PC-3 (cell line): ENCODE data around the gene MORN1. TPM values are rescaled to one million over a fixed set of nuclear protein-coding genes. Genes with fewer than 3 reads are reported as not detected.

Source experiments
- ATAC-seq: fragments of 200-7000 bp; cut with Tn5 transposase; 2 replicates; pipeline ENCODE4 v1.9.1; 2020; ENCODE audit warnings: mild to moderate bottlenecking, moderate library complexity
- BruUV-seq: library from RNA; stranded (reverse); fragments of 400-500 nt; replicated peaks from 2 replicates; lab custom pipeline; 2021; lab: Mats Ljungman, UMichigan
- CTCF ChIA-PET: fragments of 300-600 bp; sonication (Branson Sonifier 250); formaldehyde crosslinking; loops from one replicate; lab custom pipeline; 2022; ENCODE audit warnings: antibody characterized with exemption; lab: Charles Lee
- POLR2A ChIA-PET: fragments of 300-600 bp; sonication (Branson Sonifier 250); formaldehyde crosslinking; loops from one replicate; lab custom pipeline; 2022; ENCODE audit warnings: antibody characterized with exemption; ENCODE audit not compliant: unreplicated experiment; lab: Charles Lee
- DNase-seq: peaks from one replicate; pipeline ENCODE4 v3.0.0-alpha.2; 2015
- H2AFZ ChIP-seq: fragments of 300-600 bp; sonication (generic); 2 replicates; pipeline ENCODE4 v1.6.0; 2016; ENCODE audit warnings: antibody characterized with exemption, low read length
- H3F3A ChIP-seq: fragments of 300-600 bp; sonication (generic); one replicate; pipeline ENCODE4 v1.6.0; 2017; ENCODE audit warnings: antibody characterized with exemption, low read length, control low read depth, mild to moderate bottlenecking; ENCODE audit not compliant: unreplicated experiment
- H3K27ac ChIP-seq: fragments of 300-600 bp; sonication (generic); 2 replicates; pipeline ENCODE4 v1.5.1; 2016; ENCODE audit warnings: mild to moderate bottlenecking, low read length
- H3K27me3 ChIP-seq: fragments of 300-600 bp; sonication (generic); 2 replicates; pipeline ENCODE4 v1.6.1; 2016; ENCODE audit warnings: low read length, mixed read lengths
- H3K36me3 ChIP-seq: fragments of 300-600 bp; sonication (generic); 2 replicates; pipeline ENCODE4 v1.6.1; 2016; ENCODE audit warnings: low read depth, mixed run types, low read length, mixed read lengths
- H3K4me1 ChIP-seq: fragments of 300-600 bp; sonication (generic); 2 replicates; pipeline ENCODE4 v1.5.1; 2016; ENCODE audit warnings: low read length; ENCODE audit not compliant: insufficient read depth
- H3K4me2 ChIP-seq: fragments of 300-600 bp; sonication (generic); 2 replicates; pipeline ENCODE4 v1.6.0; 2016; ENCODE audit warnings: low read length
- H3K4me3 ChIP-seq: fragments of 300-600 bp; sonication (generic); 2 replicates; pipeline ENCODE4 v1.5.1; 2016; ENCODE audit warnings: mild to moderate bottlenecking, low read length, mixed read lengths
- H3K79me2 ChIP-seq: fragments of 300-600 bp; sonication (generic); 2 replicates; pipeline ENCODE4 v1.6.1; 2017; ENCODE audit warnings: low read length, mixed read lengths
- H3K9ac ChIP-seq: fragments of 300-600 bp; sonication (generic); 2 replicates; pipeline ENCODE4 v1.6.0; 2016; ENCODE audit warnings: mild to moderate bottlenecking, low read length
- H3K9me2 ChIP-seq: fragments of 300-600 bp; sonication (generic); replicated peaks from 2 replicates; pipeline ENCODE4 v1.6.1; 2016; ENCODE audit warnings: mixed run types, low read length, mixed read lengths
- H3K9me3 ChIP-seq: fragments of 300-600 bp; sonication (generic); 2 replicates; pipeline ENCODE4 v1.6.1; 2016; ENCODE audit warnings: low read length, mixed read lengths
- H4K20me1 ChIP-seq: fragments of 300-600 bp; sonication (generic); 2 replicates; pipeline ENCODE4 v1.6.1; 2016; ENCODE audit warnings: low read length, mixed read lengths
- EZH2 ChIP-seq: fragments of 300-600 bp; sonication (generic); IDR thresholded peaks from one replicate; pipeline ENCODE4 v1.6.1; 2017; ENCODE audit warnings: antibody characterized with exemption, mild to moderate bottlenecking, low read length; ENCODE audit not compliant: unreplicated experiment
- EZH2phosphoT487 ChIP-seq: fragments of 300-600 bp; sonication (generic); IDR thresholded peaks from 2 replicates; pipeline ENCODE4 v1.6.1; 2018; ENCODE audit warnings: mild to moderate bottlenecking, antibody characterized with exemption, low read length, borderline replicate concordance
- intact Hi-C: fragments of 100-400 bp; cut with micrococcal nuclease; formaldehyde crosslinking; loops from 2 replicates; pipeline ENCODE4 v1.9.0; 2023
- total RNA-seq: library from RNA; depleted of rRNA; stranded (reverse); fragments of >200 nt; gene quantifications from 2 replicates; pipeline ENCODE4 v1.2.3, GENCODE V29; 2014
- TF ChIP-seq, protein P1 (sequence below): fragments of 300-600 bp; sonication (generic); conservative IDR thresholded peaks from 2 replicates; pipeline ENCODE4 v1.5.1; 2017; ENCODE audit warnings: antibody characterized with exemption, low read depth, mild to moderate bottlenecking, low read length

Gene MORN1
- total RNA-seq, 1 experiment from 2014 or later = 11.2 TPM

DNA sequence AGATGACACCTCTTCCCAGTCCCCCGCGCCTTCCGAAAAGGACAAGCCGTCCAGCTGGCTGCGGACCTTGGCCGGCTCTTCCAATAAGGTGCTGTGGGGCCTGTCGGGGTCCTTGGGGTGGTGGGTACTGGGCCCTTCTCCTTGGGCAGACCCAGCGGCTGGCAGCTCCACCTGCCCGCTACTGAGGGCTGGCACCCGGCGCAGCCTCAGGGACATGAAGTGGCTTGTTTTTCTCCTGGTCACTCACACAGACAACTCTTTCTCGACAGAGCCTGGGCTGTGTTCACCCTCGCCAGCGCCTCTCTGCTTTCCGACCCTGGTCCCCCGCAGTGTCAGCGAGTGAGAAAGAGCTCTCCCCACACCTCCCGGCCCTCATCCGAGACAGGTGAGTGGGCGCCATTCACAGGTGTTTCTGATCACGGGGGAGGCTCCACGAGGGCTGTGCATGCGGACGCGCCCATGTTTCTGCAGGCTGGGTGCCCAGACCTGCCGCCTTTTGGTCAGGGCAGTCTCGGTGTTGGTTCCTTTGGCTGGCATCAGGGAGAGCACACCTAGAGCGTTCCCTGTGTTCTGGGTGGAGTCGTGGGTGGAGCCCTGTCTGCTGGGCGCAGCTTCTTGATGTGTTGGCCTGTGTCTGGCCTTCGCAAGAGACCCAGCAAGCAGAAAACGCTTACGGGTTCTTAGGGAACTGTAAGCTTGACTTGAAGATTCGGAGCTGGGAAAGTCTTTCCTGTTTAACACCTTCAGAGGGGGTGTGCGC lies 88.2 kb downstream of the MORN1 start:
- Histone ChIP-seq H3K9me3 (no peaks in the 10 kb centered on the region), H4K20me1 (peaks cover 22% of the 10 kb centered on the region; the same call in 1 of the 2 replicates), H3F3A (no peaks in the 10 kb centered on the region), H3K27me3 (no peaks in the 10 kb centered on the region), H3K79me2 (peaks cover 48% of the 10 kb centered on the region), H3K9me2 (no peaks in the 10 kb centered on the region), H2AFZ (no peak overlapping the region), H3K4me3 (no peak overlapping the region), H3K4me1 (no peaks in the 10 kb centered on the region), H3K4me2 (no peak overlapping the region), H3K36me3 (peaks cover 34% of the 10 kb centered on the region), H3K27ac (no peak overlapping the region), H3K9ac (no peak overlapping the region)
- ChIA-PET CTCF (no interaction called here), POLR2A (no interaction called here)
- DNase-seq = no peak
- intact Hi-C loops = no loop called here
- BruUV-seq = no TSS peak
- ATAC-seq = no peak
- no peak for TF ChIP-seq EZH2
- TF ChIP-seq, protein P1, sequence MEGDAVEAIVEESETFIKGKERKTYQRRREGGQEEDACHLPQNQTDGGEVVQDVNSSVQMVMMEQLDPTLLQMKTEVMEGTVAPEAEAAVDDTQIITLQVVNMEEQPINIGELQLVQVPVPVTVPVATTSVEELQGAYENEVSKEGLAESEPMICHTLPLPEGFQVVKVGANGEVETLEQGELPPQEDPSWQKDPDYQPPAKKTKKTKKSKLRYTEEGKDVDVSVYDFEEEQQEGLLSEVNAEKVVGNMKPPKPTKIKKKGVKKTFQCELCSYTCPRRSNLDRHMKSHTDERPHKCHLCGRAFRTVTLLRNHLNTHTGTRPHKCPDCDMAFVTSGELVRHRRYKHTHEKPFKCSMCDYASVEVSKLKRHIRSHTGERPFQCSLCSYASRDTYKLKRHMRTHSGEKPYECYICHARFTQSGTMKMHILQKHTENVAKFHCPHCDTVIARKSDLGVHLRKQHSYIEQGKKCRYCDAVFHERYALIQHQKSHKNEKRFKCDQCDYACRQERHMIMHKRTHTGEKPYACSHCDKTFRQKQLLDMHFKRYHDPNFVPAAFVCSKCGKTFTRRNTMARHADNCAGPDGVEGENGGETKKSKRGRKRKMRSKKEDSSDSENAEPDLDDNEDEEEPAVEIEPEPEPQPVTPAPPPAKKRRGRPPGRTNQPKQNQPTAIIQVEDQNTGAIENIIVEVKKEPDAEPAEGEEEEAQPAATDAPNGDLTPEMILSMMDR = no peak
- no peak for TF ChIP-seq EZH2phosphoT487

DNA sequence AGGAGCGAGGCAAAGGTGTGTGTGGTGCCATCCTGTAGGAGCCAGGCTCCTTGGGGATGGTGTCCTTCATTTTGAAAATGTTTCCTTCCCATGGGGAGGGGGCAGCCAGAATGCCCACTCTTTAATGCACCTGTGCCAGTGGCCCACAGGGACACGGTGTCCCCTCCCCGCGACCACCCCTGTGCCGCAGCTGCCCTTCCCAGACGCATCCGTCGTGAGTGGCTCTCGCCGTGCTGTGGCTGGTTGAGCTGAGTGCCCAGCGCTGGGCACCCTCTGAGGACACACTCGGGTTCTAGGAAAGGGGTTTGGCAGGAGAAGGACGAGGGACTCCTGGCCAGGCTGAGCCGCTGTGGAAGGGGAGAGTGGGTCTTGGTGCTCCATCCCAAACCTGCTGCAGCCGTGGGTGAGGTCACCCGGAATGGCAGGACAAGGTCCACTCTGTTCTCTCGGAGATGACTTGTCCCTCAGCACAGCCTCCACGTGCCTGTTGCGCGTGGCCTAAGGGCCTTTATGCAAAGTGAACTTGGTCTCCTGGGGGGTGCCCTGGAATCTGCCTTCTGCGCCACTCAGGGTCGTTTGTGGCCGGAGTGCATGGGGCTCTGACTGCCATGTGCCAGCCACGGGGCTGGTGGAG lies 88.9 kb downstream of the MORN1 start:
- Histone ChIP-seq H3K9me2 (no peaks in the 10 kb centered on the region), H3K27me3 (no peaks in the 10 kb centered on the region), H3K9me3 (no peaks in the 10 kb centered on the region), H3K27ac (no peak overlapping the region), H3K79me2 (peaks cover 56% of the 10 kb centered on the region), H3K9ac (no peak overlapping the region), H3K4me3 (no peak overlapping the region), H2AFZ (no peak overlapping the region), H3K4me2 (no peak overlapping the region), H4K20me1 (peaks cover 30% of the 10 kb centered on the region), H3K36me3 (peaks cover 26% of the 10 kb centered on the region), H3F3A (no peaks in the 10 kb centered on the region), H3K4me1 (no peaks in the 10 kb centered on the region)
- ATAC-seq (no peak), DNase-seq (no peak)
- BruUV-seq = no TSS peak
- CTCF ChIA-PET = no interaction called here
- no peak for TF ChIP-seq EZH2
- TF ChIP-seq, protein P1 = no peak
- no peak for TF ChIP-seq EZH2phosphoT487
- intact Hi-C loops = no loop called here
- POLR2A ChIA-PET = no interaction called here
